Measurements from ENCODE around the gene PRR32. TPM values are rescaled to one million over a fixed set of nuclear protein-coding genes. Genes with fewer than 3 reads are reported as not detected.
"Not testable (repeated sequence)": the region's sequence is repeated elsewhere in the genome, so short reads cannot be mapped to it uniquely, and the experiment has no call there.

Gene PRR32, protein sequence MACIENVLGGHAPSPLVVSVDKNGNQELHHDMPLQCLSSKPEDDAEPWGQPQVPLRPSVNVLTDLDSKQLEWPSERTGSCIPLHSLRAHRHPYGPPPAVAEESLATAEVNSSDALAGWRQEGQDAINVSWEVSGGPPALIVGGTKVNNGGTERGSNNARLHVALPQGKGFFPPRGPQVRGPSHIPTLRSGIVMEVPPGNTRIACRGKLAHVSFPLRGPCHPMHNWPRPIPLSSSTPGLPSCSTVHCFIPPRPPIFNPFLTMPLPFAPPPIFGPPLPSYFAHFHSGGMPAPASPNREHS
- total RNA-seq = not detected

DNA sequence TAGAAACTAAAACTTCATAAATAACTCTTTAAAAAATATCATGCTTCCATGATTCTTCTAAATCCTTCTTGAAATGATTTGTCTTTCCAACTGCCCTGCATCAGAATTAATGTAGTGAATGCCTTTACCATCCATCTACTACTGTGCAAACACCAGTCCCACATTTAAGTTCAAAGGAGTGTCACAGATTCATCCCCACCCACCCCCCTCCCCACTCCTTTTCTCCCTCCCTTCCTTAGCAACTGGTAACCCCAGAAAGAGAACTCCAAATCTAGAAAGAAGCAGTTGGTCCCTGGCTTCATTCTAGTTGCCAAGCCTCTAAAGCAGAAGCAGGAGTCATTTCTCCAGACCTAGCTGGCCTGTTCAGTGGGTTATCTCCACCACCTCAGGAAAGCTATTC is at the start of gene PRR32:
Gene PRR32 (plus strand): TSS at position 301 of the 400 bp plus-strand sequence. CDS start 115 bp downstream, outside the sequence.
- no peaks in the 10 kb centered on the region for H3K27me3 ChIP-seq
- no peaks in the 10 kb centered on the region for H3K36me3 ChIP-seq
- no peak within 1 kb of the TSS for H3K4me3 ChIP-seq
- H3K27ac ChIP-seq = no peak within 1 kb of the TSS
- intact Hi-C loops (cut with DNase I; ENCODE audit: low total_unique reads) = no loop called here
- H3K9me3 ChIP-seq = no peaks in the 10 kb centered on the region
- TF ChIP-seq POLR2A (IDR thresholded peaks at IDR 0.05) = no peak
- TF ChIP-seq, protein P1, sequence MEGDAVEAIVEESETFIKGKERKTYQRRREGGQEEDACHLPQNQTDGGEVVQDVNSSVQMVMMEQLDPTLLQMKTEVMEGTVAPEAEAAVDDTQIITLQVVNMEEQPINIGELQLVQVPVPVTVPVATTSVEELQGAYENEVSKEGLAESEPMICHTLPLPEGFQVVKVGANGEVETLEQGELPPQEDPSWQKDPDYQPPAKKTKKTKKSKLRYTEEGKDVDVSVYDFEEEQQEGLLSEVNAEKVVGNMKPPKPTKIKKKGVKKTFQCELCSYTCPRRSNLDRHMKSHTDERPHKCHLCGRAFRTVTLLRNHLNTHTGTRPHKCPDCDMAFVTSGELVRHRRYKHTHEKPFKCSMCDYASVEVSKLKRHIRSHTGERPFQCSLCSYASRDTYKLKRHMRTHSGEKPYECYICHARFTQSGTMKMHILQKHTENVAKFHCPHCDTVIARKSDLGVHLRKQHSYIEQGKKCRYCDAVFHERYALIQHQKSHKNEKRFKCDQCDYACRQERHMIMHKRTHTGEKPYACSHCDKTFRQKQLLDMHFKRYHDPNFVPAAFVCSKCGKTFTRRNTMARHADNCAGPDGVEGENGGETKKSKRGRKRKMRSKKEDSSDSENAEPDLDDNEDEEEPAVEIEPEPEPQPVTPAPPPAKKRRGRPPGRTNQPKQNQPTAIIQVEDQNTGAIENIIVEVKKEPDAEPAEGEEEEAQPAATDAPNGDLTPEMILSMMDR (IDR thresholded peaks at IDR 0.05) = no peak
- no peak for DNase-seq
- H3K4me1 ChIP-seq = no peaks in the 10 kb centered on the region

DNA sequence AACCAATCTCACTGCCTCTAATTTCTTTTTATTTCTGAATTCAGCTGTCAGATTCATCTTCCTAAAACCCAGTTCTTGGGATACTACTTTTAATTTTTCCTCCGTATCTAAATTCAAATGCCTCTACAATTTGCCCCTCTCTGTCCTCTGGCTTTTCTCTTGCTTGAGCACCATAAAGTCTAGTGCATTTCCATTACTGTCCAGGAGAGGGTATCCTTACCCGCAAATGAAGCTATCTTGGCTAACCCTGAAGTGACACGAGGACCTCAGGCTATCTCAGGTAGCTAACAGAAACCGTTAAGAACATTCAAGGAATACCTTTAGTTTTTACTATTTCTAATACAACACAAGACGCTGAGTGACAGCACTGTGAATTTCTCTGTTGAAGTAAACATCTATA is 49.4 kb upstream of the PRR32 start:
- H3K9me3 ChIP-seq = no peaks in the 10 kb centered on the region
- no peaks in the 10 kb centered on the region for H3K4me1 ChIP-seq
- no peak for DNase-seq
- no peak overlapping the region for H3K27ac ChIP-seq
- intact Hi-C loops (cut with DNase I; ENCODE audit: low total_unique reads) = no loop called here
- TF ChIP-seq, protein P1 (IDR thresholded peaks at IDR 0.05) = peak in 2 of 4 experiments; percentile 14 to 28
- no peak for TF ChIP-seq POLR2A (IDR thresholded peaks at IDR 0.05)
- H3K27me3 ChIP-seq = no peaks in the 10 kb centered on the region
- no peak overlapping the region for H3K4me3 ChIP-seq
- H3K36me3 ChIP-seq = no peaks in the 10 kb centered on the region

DNA sequence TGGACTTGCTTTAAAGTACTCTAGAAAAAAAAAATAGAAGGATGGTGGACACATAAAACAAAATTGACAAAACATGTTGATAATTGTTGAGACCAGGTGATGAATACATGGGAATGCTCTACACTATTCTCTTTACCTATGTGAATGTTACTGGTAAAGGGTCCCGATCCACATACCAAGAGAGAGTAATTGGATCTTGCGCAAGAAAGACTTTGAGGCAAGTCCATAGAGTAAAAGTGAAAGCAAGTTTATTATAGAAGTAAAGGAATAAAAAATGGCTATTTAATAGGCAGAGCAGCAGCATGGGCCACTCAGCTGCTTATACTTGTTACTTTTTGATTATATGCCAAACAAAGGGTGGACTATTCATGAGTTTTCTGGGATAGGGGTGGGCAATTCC is 34.0 kb upstream of the PRR32 start:
- Histone ChIP-seq H3K9me3 (no peaks in the 10 kb centered on the region), H3K36me3 (no peaks in the 10 kb centered on the region), H3K4me1 (no peaks in the 10 kb centered on the region), H3K27me3 (no peaks in the 10 kb centered on the region), H3K27ac (no peak overlapping the region), H3K4me3 (no peak overlapping the region)
- no peak for TF ChIP-seq POLR2A (IDR thresholded peaks at IDR 0.05)
- TF ChIP-seq, protein P1 (IDR thresholded peaks at IDR 0.05) = no peak
- no peak for DNase-seq
- intact Hi-C loops (cut with DNase I; ENCODE audit: low total_unique reads) = no loop called here

DNA sequence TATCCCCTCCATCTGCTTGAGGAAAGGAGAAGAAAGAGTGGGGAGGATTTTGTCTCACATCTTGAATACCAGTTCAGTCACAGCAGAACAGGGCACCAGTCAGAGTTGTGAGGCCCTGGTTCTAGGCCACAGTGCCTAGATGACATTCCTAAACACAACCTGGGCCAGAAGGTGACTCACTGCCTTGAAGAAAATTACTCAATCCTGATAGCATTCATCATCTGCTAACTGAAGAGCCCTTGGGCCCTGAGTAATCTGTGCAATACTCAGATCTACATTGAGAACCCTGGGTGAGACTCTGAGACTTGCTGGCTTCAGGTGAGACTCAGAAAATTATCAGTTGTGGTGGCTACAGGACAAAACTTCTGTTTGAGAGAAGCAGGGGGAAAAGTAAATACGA is 20.5 kb upstream of the PRR32 start:
- Histone ChIP-seq H3K4me3 (no peak overlapping the region), H3K27me3 (no peaks in the 10 kb centered on the region), H3K4me1 (no peaks in the 10 kb centered on the region), H3K27ac (no peak overlapping the region), H3K36me3 (no peaks in the 10 kb centered on the region), H3K9me3 (no peaks in the 10 kb centered on the region)
- TF ChIP-seq, protein P1 (IDR thresholded peaks at IDR 0.05) = no peak
- no peak for TF ChIP-seq POLR2A (IDR thresholded peaks at IDR 0.05)
- intact Hi-C loops (cut with DNase I; ENCODE audit: low total_unique reads) = no loop called here
- no peak for DNase-seq

DNA sequence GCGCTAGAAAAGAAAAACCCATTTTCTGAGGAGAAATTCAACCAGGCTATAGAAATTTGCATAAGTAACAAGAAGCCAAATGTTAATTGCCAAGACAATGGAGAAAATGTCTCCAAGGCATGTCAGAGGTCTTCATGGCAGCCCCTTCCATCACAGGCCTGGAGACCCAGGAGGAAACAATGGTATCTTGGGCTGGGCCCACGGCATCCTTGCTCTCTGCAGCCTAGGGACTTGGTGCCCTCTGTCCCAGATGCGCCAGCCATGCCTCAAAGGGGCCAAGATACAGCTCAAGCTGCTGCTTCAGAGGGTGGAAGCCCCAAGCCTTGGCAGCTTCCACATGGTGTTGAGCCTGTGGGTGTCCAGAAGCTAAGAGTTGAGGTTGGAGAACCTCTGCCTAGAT is 12.7 kb upstream of the PRR32 start:
- H3K9me3 ChIP-seq; DNase-seq; H3K27ac ChIP-seq; H3K4me1 ChIP-seq; H3K4me3 ChIP-seq; H3K36me3 ChIP-seq; intact Hi-C loops (cut with DNase I; ENCODE audit: low total_unique reads); H3K27me3 ChIP-seq: not testable (repeated sequence)
